HG03575 (cell line): ENCODE data around the gene FGF22.
"Not testable (repeated sequence)": the region's sequence is repeated elsewhere in the genome, so short reads cannot be mapped to it uniquely, and the experiment has no call there.

ENCODE experiments used
- ATAC-seq: cut with Tn5 transposase; IDR thresholded peaks from one replicate; pipeline ENCODE4 v1.9.1; 2021; ENCODE audit not compliant: unreplicated experiment, insufficient number of reproducible peaks, low FRiP score; ENCODE audit errors: extremely low read depth

Gene FGF22

GRCh38 chr19:652467-653389 lies 13.0 kb downstream of the FGF22 start:
- ATAC-seq, result no peak

DNA sequence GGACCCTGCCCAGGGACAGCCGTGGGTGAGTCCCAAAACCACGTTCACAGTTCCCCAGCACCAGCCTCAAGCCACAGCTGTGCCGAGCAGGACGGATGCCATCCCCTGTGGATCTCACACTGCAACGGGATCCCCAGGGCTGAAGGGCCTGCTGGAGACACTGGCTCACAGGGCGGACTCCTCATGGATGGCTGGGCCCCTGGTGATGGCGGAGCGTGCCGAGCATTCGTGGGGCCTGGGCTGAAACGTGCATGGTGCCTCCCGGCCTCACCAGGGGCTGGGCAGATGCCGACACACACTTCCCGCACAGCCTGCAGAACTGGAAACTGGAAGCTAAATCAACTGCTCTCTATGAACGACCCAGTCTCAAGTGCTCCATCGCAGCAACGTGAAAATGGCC lies 13.7 kb downstream of the FGF22 start:
- no peak for ATAC-seq

DNA sequence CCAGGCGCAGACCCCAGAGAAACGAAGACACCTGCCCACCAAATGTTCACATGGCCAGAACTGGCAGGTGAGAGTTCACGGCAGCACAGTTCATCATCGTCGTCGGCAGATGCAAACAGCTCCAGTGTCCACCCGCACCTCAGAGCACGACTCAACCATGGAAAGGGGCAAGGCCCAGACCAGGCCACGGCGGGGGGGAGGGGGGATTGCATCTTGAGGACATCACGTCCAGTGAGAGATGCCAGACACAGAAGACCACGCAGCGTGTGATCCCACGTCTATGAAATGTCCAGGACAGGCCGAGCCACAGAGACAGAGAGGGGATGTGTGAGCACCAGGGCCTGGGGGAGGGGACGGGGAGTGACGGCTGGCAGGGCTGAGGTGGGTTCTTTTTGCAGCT lies 16.0 kb downstream of the FGF22 start:
- no peak for ATAC-seq

DNA sequence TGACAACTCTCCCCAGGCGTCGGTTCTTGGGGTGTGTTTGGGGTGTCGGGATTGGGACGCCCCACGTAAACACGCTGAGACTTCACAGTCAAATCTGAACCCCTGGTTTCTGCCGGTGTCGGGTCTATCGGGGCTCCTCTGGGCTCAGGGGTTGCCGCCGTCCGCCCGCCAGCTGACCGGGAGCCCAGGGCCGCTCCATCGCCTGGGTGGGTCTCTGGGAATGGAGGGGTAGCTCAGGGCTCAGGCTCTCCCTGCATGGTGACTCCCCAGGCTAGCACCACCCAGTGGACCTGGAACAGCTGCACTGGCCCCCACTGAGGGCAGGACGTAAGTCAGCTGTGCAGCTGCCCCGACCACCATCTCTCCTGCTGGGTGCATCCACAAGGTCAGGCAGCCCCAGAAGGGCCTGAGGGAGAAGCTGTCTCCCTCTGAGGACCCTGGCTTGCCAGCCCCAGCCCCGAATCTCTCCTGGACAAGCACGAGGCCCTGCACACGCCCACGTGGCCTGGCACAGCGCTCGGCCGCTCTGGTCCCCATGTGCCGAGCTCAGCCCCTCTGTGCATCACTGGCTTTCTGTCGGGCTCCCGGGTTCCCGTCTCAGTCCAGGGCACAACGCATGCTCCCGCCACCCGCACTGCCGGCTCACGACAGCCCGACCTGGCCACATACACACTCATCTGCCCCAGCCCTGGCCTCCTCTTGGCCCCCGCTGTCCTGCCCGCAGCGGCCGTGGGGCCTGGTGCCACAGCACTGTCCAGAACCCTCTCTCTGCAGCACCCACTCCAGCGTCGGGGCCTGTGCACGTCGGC lies 17.3 kb downstream of the FGF22 start:
- no peak for ATAC-seq

GRCh38 chr19:657611-658010 lies 17.9 kb downstream of the FGF22 start:
- ATAC-seq, result no peak

- no peak for ATAC-seq
Observed at GRCh38 chr19:658059-658839, 18.6 kb downstream of the FGF22 start.

DNA sequence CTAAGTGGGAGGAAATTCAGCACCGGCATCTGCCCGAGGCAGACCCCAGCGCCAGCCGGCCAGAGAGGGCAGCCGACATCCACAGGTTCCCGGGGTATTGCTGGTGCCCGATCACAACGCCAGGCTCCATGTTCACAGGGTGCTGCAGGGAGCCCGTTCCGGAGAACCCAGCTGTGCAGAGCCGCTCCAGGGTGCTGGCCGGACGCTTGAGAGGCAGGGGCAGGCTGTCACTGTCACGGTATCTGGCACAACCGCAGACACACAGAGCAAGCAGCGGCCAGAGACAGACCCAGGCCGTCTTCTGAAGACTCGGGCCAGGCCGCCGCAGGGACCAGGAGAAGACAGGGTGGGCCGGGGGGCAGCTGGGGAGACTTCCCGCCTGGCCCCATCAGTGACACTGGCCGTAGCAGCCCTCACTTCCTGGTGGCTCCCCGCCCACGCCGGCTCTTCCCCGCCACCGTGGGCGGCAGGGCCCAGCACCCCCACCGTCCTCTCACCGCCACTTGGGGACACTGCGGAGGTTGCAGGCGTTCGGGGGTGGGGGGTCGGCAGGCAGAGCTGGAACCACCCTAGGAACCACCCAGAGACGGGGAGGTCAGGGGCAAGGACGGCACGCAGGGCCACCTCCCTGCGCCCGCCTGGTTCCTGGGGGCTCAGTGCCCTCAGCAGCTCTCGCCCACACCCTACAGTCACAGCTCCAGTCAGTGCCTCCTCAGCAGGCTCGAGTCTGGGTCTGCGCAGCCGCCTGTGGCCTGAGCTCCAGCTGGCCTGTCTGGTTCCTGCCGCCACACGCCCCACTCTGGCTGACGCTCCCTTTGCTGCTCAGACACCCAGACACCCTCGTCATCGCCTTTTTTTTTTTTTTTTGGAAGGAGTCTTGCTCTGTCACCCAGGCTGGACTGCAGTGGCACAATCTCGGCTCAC lies 19.5 kb downstream of the FGF22 start:
- ATAC-seq, result no peak

DNA sequence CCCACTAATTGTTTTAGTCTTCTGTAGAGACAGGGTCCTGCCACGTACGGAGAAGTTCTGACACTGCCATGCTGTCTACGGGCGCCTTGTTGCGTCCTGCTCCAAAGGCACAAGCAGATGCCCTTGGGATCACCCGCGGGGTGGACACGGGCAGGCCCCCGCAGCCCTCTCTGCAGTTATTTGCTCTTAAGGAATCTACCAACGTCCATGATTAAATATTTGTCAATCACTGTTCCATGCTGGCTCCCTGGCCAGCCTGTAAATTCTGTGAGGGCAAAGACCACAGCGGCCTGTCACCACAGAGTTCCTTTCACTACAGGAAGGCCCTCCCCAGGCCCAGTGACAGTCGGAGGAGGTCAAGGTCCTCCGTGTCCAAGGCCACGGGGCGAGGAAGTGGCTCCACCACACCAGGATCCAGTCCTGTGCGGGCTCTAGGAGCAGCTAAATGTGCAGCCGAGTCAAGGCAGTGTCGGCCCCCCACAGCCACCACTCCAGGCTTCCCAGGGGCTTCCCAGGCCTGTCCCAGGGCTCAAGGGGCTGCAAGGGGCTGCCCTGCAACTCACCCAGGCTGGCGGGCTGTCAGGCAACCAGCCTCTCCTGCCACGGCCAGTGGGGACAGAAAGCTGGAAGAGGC lies 21.2 kb downstream of the FGF22 start:
- no peak for ATAC-seq

- ATAC-seq, result no peak
Observed at GRCh38 chr19:661427-662196, 21.9 kb downstream of the FGF22 start.

DNA sequence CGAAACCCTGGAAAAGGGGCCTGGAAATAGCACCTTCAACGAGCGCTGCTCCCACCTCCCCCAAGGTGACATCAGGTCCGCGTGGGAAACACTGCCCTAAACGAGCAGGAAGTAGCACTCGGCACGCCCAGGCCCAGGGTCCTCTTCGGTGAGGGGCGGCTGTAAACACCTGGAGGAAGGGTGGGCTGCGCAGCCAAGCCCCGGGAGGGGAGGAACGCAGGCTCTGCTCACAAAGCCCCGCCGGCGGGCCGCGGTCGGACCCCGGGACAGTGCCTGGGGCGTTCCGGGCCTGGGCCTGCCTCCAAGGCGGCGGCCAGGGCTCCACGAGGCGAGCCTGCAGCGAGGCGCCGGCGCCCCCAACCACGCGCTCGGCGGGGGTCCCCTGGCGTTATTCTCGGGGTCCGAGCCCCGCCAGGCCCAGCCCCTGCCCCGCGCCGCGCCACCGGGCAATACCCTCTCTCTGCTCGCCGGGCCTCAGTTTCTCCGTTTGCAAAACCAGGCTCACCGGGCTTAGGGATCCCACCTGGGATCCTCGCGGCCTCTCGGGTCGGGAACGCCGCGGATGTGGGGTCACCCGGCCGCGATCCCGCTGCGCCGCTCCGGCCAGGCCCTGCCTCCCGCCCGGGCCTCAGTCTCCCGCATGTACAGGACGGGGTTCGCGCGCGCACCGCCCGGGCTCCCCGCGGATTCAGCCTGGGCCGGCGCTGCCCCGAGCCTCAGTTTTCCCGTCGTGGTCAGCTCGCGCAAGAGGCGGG lies 22.7 kb downstream of the FGF22 start:
- no peak for ATAC-seq

GRCh38 chr19:662962-663681 lies 23.4 kb downstream of the FGF22 start, which contains the start of gene RNF126:
TSS of gene RNF126 (minus strand) at chr19:663214. CDS start at chr19:663121, 93 bp downstream.
- no peak for ATAC-seq

DNA sequence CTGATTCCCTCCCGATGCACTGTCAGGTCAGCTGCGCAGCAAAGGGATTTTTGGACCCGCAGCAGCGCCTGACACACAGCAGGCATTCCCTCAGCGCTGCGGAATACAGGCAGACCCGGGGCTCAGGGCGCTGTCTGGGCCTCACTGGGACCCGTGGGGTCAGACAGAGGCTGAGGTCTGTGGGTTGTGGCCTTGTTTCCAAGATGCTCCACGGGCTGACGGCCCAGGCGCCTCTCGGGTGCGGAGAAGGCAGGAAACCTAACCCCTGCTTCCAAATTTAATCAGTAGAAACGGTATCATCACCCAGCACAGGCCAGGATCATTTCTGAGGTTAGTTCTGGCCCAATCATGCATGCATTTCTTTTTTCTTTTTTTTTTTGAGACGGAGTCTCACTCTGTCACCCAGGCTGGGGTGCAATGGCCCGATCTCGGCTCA lies 24.0 kb downstream of the FGF22 start:
- no peak for ATAC-seq

DNA sequence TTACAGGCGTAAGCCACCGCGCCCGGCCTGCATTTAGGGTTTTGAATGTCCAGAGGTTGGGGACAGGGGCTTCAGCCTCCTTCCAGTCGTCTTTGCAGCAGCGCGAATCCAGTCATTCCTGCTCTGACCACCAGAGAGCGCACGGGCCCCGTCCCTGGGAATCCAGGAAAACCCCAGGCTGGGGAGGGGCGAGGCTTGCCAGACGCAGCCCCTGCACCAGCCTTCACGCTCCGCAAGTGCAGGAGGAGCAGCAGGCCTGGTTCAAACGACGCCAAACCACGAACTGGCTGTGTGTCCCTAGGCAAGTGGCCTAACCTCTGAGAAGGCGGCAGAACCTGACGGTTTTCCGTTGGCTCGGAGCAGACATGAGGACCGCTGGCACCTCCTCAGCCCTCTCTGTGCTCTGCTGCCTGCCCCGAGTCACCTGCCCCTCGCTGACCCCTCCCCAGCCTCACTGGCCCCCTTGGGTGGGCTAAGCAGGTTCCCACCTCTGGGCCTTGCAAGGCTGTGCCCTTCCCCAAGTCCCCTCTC lies 25.3 kb downstream of the FGF22 start:
- no peak for ATAC-seq

- ATAC-seq, result not testable (repeated sequence)
Observed at GRCh38 chr19:666985-667573, 27.4 kb downstream of the FGF22 start.
